Loucy (cell line): ENCODE measurements around the gene XG.
"Not testable (repeated sequence)": the region's sequence is repeated elsewhere in the genome, so short reads cannot be mapped to it uniquely, and the experiment has no call there.

ENCODE experiments used
- EZH2phosphoT487 ChIP-seq: fragments of 200-600 bp; IDR thresholded peaks from 2 replicates; pipeline ENCODE4 v1.6.1; 2018; ENCODE audit warnings: antibody characterized with exemption, mild to moderate bottlenecking, moderate library complexity, borderline replicate concordance
- TF ChIP-seq, protein P1 (sequence below): fragments of 200-600 bp; sonication (generic); conservative IDR thresholded peaks from 2 replicates; pipeline ENCODE4 v1.5.1; 2014; ENCODE audit warnings: mild to moderate bottlenecking, antibody characterized with exemption, low read length

DNA sequence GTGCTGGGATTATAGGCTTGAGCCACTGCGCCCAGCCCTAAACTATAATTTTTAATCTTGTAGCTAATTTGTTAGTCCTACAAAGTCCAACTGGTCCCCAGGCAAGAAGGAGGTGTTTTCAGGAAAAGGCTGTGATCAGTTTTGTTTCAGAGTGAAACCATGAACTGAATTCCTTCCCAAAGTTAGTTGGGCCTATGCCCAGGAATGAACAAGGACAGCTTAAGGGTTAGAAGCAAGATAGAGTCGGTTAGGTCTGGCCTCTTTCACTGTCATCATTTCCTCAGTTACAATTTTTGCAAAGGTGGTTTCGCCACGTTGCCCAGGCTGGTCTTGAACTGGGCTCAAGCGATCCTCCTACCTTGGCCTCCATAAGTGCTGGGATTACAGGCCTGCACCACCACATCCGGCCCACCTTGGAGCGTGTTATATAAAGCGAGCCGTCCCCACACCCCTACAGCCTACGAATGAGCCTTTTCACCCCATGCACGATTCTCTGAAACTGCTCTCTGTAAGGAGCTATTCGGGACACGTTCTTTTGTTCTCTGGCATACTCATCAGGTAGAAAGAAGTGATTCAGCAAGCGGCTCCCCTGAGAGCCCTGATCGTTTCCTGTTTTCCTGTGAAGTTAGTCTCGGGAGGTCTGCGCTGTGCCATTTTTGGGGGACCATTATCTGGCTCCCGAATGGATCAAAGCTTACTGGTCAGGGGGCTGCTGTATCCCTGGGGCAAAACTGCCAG is 52.4 kb downstream of the XG start:
- TF ChIP-seq, protein P1, sequence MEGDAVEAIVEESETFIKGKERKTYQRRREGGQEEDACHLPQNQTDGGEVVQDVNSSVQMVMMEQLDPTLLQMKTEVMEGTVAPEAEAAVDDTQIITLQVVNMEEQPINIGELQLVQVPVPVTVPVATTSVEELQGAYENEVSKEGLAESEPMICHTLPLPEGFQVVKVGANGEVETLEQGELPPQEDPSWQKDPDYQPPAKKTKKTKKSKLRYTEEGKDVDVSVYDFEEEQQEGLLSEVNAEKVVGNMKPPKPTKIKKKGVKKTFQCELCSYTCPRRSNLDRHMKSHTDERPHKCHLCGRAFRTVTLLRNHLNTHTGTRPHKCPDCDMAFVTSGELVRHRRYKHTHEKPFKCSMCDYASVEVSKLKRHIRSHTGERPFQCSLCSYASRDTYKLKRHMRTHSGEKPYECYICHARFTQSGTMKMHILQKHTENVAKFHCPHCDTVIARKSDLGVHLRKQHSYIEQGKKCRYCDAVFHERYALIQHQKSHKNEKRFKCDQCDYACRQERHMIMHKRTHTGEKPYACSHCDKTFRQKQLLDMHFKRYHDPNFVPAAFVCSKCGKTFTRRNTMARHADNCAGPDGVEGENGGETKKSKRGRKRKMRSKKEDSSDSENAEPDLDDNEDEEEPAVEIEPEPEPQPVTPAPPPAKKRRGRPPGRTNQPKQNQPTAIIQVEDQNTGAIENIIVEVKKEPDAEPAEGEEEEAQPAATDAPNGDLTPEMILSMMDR = not testable (repeated sequence)
- not testable (repeated sequence) for TF ChIP-seq EZH2phosphoT487
